ENCODE results near the gene HES1. TPM values are rescaled to one million over a fixed set of nuclear protein-coding genes. Genes with fewer than 3 reads are reported as not detected.
A peak's percentile ranks its signal among the peaks of the same experiment; 100 is the strongest.

The HES1 gene
- total RNA-seq, 1 experiment from 2014 or later, result 38.2 TPM

- DNase-seq (ENCODE audit: low read depth), result no peak
Measured at GRCh38 chr3:194101592-194102432, 34.1 kb upstream of the HES1 start.

GRCh38 chr3:194102436-194102835 lies 33.5 kb upstream of the HES1 start:
- no peak for DNase-seq (ENCODE audit: low read depth)

- no peak for DNase-seq (ENCODE audit: low read depth)
Measured at GRCh38 chr3:194103505-194103904, 32.4 kb upstream of the HES1 start.

DNA sequence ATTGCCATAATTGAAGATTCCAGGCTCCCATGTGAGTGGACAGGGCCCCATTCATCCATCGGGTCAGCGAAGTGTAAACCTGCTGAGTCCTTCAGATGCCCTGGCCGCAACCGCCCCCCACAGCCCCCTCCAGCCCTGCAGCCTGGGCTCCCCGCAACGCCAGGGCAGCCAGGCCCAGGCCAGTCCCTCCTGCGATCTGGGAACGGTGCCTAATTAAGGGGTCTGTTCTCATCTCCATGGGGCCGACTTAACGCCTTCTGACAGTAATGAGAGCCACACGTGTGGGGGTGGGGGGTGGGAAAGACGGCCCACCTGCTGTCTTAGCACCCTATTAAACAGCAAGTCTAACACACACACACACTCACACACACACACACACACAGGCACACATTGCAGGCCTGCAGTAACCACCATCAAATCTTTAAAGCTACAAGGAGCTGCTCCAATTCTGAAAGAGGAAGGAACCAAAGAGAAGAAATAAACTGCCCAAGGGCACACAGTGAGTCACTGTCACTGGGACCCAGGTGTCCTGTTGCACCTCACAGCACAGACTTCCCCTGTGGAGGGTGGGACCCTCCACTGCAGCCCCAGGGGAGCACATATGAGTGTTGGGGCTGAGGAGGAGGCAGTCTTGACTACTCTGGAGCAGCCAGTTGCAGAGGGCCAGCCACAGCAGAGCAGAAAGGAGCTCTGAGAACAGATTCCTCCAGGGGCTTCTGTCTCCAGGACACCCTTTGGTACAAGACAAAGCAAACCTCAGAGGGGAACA lies 31.8 kb upstream of the HES1 start:
- no peak for DNase-seq (ENCODE audit: low read depth)

GRCh38 chr3:194105292-194105691 lies 30.7 kb upstream of the HES1 start:
- DNase-seq (ENCODE audit: low read depth), result no peak

GRCh38 chr3:194107107-194107506 lies 28.8 kb upstream of the HES1 start:
- DNase-seq (ENCODE audit: low read depth), result no peak

DNA sequence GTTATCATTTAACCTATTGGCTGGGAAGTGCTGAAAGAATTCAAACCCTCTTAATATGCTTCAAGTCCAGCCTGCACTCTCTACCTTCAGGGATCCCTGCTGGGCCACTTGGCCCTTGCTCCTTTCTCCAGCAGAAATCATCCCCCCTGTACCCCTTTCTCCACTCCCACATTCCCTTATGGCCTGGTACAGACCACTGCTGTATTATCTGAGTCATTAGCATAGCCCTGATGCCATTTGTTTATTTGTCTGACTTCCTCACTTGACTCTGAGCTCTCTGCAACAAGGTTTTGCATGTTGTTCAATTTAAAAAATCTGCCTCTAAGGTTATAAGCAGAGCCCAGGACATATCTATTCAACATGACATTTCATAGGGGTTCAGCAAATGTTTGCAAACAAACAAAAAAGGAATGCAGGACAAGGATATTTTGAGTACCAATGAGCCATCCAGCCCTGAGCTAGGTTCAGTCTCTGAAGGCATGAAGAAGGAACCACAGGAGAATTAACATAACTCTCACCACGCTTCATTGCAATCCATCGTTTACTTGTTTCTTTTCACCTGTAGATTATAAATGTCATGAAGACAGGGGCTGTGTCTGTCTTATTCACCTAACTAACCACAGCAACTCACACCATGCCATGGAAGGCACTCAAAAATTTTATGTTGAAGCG lies 26.6 kb upstream of the HES1 start:
- no peak for DNase-seq (ENCODE audit: low read depth)

GRCh38 chr3:194110483-194110882 lies 25.5 kb upstream of the HES1 start:
- DNase-seq (ENCODE audit: low read depth), result no peak

GRCh38 chr3:194111336-194111735 lies 24.6 kb upstream of the HES1 start:
- no peak for DNase-seq (ENCODE audit: low read depth)

DNA sequence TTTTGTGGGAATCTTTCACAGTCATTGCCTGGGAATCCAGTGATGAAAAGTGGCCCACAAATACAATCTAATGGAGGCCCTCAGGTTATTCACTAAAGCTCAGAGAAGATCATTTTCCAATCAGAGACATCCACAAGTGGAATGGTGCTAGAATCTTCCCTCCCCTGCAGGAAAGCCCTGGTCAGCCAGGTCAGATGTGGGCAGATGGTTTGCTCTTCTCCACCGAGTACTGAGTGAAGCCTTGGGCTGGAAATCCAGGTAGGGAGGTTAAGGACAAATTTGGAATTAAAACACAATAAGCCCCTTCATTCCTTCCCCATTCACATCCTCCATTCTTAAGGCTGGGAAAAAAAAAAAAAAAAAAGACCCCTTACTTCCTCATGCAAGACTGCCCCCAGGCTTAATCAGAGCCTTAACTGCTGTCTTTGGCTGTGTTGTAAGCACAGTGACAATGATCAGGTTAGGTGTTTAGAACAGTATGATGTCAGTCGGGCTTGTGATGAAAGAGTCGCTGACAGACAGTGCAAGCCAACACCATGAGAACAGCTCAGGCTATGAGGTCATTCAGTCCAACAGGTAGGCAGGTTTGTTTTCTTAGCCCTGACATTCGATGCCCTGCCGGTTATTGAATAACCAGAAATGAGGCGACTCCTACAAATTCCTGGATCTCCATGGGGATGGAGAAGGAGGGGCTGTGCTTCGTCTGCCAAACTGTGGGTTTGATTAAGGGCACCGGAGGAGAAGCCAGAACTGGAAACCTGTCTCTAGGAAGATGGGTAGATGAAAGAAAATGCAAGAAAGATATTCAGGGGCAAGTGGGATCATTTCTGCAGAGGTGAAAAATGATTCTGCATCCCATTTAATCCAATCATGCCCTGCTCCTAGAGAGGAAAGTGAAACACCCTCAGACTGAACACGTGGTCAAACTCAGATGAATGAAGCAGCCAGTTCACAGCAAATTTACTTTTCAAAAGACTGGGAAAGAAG lies 23.5 kb upstream of the HES1 start:
- DNase-seq (ENCODE audit: low read depth), result no peak

- no peak for DNase-seq (ENCODE audit: low read depth)
Measured at GRCh38 chr3:194114123-194114522, 21.8 kb upstream of the HES1 start.

GRCh38 chr3:194117104-194117845 lies 18.7 kb upstream of the HES1 start:
- no peak for DNase-seq (ENCODE audit: low read depth)

GRCh38 chr3:194118920-194119319 lies 17.0 kb upstream of the HES1 start:
- DNase-seq (ENCODE audit: low read depth), result no peak

GRCh38 chr3:194119831-194120590 lies 15.9 kb upstream of the HES1 start:
- DNase-seq (ENCODE audit: low read depth), result no peak

- no peak for DNase-seq (ENCODE audit: low read depth)
Measured at GRCh38 chr3:194120789-194121770, 14.9 kb upstream of the HES1 start.

- DNase-seq (ENCODE audit: low read depth), result peak; percentile 22
Measured at GRCh38 chr3:194121891-194122631, 13.9 kb upstream of the HES1 start.

GRCh38 chr3:194123726-194124125 lies 12.2 kb upstream of the HES1 start:
- no peak for DNase-seq (ENCODE audit: low read depth)

DNA sequence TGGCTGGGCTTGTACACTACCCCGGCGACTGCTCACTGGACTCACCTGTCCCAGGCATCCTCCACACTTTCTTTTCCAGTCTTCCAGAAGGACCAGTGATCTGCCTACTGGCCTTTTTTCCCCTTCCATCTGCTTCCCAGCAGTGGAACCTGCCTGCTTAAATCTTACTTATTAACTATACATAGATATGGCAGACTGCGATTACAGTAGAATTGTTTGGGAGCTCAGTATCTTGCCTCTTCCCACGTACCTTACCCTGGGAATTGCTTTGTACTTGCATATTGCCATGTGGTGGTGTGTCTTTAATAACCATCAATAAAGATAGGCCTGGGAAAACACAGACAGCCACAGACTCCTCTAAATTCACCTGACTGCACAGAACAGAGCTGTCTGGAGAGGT lies 11.8 kb upstream of the HES1 start:
- no peak for DNase-seq (ENCODE audit: low read depth)
